ENCODE measurements around the gene TAF6L. TPM values are rescaled to one million over a fixed set of nuclear protein-coding genes. Genes with fewer than 3 reads are reported as not detected.
A peak's percentile ranks its signal among the peaks of the same experiment; 100 is the strongest.

Gene TAF6L
- total and polyA plus RNA-seq, 2 of the 8 experiments (the other 6 are each of a cell fraction or from before 2014, with no cell fraction given): 24.8 to 31.9 TPM

- TF ChIP-seq RNF2 (IDR thresholded peaks at IDR 0.05; ENCODE audit: borderline replicate concordance, low read depth, low read length, missing control alignments, poor library complexity, severe bottlenecking) (no peak), BRCA1 (IDR thresholded peaks at IDR 0.05; ENCODE audit: low read depth, low read length) (no peak), POU5F1 (IDR thresholded peaks at IDR 0.05; ENCODE audit: low read depth, low read length) (no peak), CHD1 (IDR thresholded peaks at IDR 0.05; ENCODE audit: low read depth, low read length) (no peak), YY1 (IDR thresholded peaks at IDR 0.05; ENCODE audit: low read depth, low read length) (peak; percentile 93), RAD21 (IDR thresholded peaks at IDR 0.05 in 1 of 2, conservative IDR thresholded peaks at IDR 0.05 in 1 of 2; ENCODE audit: low read depth in 2 of 2, low read length in 2 of 2) (peak; percentile 44 to 51), POLR2A (IDR thresholded peaks at IDR 0.05; ENCODE audit: control extremely low read depth in 1 of 2, low read depth in 2 of 2, low read length in 2 of 2) (peak; percentile 92 to 94), EZH2 (IDR thresholded peaks at IDR 0.05; ENCODE audit: low read depth, low read length, severe bottlenecking) (no peak), MAFK (IDR thresholded peaks at IDR 0.05; ENCODE audit: low read depth, low read length) (no peak), KDM1A (IDR thresholded peaks at IDR 0.05; ENCODE audit: borderline replicate concordance, low read length) (no peak), HDAC2 (IDR thresholded peaks at IDR 0.05; ENCODE audit: borderline replicate concordance in 1 of 2, low read depth in 2 of 2, low read length in 2 of 2) (peak in 1 of 2 experiments; percentile 86; a peak in 2 of 4 replicates), JUN (IDR thresholded peaks at IDR 0.05; ENCODE audit: low read depth, low read length) (no peak), EGR1 (IDR thresholded peaks at IDR 0.05; ENCODE audit: borderline replicate concordance, low read depth, low read length) (no peak), TBP (IDR thresholded peaks at IDR 0.05; ENCODE audit: low read depth, low read length) (peak; percentile 87), SP1 (IDR thresholded peaks at IDR 0.05; ENCODE audit: low read depth, low read length) (peak; percentile 51; the same call in 1 of the 2 replicates), PHF8 (conservative IDR thresholded peaks at IDR 0.05; ENCODE audit: low read depth, low read length) (peak; percentile 92), KDM4A (IDR thresholded peaks at IDR 0.05; ENCODE audit: low read depth, low read length, severe bottlenecking) (peak; percentile 3), SRF (IDR thresholded peaks at IDR 0.05; ENCODE audit: low read depth, low read length) (peak; percentile 64), ASH2L (IDR thresholded peaks at IDR 0.05; ENCODE audit: low read length) (peak; percentile 77), ZNF274 (IDR thresholded peaks at IDR 0.05; ENCODE audit: borderline replicate concordance, extremely low read depth, low read length) (no peak), CREB1 (IDR thresholded peaks at IDR 0.05) (peak; percentile 95)
- TF ChIP-seq, protein P1, sequence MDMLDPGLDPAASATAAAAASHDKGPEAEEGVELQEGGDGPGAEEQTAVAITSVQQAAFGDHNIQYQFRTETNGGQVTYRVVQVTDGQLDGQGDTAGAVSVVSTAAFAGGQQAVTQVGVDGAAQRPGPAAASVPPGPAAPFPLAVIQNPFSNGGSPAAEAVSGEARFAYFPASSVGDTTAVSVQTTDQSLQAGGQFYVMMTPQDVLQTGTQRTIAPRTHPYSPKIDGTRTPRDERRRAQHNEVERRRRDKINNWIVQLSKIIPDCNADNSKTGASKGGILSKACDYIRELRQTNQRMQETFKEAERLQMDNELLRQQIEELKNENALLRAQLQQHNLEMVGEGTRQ (IDR thresholded peaks at IDR 0.05; ENCODE audit: low read length): no peak; the same call in 1 of the 2 replicates
Observed at GRCh38 chr11:62787005-62787759, 16.0 kb downstream of the TAF6L start, which contains the start of gene TMEM179B (continued).

Measured in H1 (cell line).